Cardiac fibroblast (primary cell): ENCODE measurements around the gene FAM120B.

Source experiments
- DNase-seq, 2 donors: peaks; one replicate each; pipeline versions ENCODE4 v3.0.0 to v3.0.0-alpha.2; 2010; ENCODE audit warnings: low read depth in 2 of 2
- H3K4me3 ChIP-seq, 2 donors: replicated peaks in 1 of 2; 1 replicate in 1 of 2; 2 replicates in 1 of 2; pipeline ENCODE4 v1.5.1; 2011; ENCODE audit warnings: low read depth in 2 of 2, low read length in 2 of 2, mild to moderate bottlenecking in 2 of 2, moderate library complexity in 1 of 2
- TF ChIP-seq, protein P1 (sequence below): IDR thresholded peaks from one replicate; pipeline ENCODE4 v1.5.1; 2011; ENCODE audit warnings: low read depth, mild to moderate bottlenecking, low read length, inconsistent platforms

The FAM120B gene

DNA sequence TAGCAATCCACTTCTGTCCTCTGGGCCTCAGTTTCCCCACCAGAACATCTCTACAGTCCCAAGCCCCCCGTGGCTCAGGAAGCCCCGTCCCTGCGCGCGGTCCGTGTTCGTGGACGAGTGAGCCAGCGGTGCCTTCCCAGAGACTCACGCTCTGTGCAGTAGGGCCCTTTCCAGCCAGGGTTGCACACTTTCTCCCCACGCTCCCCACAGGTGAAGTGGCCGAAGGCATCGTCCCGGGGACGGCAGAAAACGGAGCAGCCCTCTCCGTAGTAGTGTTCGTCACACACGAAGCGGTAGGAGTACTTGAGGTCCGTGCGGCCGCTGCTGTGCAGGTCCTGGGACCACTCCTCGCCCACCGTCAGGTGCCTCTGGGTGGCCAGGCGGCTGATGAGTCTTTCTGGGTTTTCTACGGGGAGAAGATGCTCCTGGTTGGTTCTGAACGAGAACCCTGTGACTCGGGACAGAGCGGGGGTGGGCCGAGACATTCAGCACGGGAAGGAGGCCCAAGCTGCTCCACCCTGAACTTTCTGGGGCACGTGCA, 18.4 kb upstream of the FAM120B start:
- no peak for DNase-seq
- no peak overlapping the region for H3K4me3 ChIP-seq
- TF ChIP-seq, protein P1, sequence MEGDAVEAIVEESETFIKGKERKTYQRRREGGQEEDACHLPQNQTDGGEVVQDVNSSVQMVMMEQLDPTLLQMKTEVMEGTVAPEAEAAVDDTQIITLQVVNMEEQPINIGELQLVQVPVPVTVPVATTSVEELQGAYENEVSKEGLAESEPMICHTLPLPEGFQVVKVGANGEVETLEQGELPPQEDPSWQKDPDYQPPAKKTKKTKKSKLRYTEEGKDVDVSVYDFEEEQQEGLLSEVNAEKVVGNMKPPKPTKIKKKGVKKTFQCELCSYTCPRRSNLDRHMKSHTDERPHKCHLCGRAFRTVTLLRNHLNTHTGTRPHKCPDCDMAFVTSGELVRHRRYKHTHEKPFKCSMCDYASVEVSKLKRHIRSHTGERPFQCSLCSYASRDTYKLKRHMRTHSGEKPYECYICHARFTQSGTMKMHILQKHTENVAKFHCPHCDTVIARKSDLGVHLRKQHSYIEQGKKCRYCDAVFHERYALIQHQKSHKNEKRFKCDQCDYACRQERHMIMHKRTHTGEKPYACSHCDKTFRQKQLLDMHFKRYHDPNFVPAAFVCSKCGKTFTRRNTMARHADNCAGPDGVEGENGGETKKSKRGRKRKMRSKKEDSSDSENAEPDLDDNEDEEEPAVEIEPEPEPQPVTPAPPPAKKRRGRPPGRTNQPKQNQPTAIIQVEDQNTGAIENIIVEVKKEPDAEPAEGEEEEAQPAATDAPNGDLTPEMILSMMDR = no peak

DNA sequence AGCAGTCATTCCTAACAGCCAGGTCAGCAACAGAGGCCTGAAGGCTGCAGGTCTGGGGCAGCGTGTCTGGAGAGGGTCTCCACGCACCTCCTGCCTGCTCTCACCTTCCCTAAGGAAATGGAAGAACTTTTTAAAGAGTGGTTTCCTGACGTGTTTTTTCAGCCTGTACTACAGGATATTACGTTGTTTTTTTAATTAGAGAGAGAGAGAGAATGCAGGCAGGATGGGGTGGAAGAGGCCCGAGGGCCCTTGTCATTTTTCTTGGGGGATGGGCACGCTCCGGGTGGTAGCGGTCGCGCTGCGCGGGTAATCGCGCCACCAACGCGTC, 17.7 kb upstream of the FAM120B start:
- peak overlapping the region in 1 of 2 donors; percentile 8 for H3K4me3 ChIP-seq
- TF ChIP-seq, protein P1 = no peak
- no peak for DNase-seq

DNA sequence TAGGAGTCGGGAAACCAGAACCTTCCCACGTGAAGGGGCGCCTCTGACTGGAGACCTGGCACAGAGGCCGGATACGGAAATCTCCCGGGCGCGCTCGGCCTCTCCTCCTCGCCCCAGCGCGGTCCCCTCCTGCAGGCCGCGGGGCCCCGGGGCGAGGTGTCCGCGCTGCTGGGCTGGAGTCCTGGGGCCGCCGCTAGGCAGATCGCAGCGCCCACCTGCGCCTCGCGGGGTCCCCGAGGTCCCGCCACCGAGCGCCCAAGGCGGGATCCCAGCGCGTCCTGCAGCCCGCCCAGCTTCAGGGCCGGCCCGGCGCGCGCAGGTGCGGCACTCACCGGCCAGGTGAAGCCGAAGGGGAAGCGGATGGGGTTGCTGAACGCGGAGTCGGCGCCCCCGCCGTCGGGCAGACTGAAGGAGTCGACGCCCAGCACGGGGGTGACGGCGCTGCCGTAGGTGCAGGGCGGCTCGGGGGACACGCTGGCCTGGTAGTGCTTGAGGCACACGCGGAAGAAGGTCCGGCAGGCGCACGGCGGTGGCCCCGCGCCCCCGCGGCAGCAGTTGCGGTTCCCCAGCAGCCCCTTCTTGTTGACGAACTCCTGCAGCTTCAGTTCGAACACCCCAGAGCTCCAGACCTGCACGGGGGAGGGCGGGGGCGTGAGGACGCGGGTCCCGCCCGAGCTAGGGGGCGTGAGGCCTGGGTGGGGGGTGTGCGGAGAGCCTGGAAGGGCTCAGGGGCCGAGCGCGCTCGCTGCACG, 17.2 kb upstream of the FAM120B start:
- H3K4me3 ChIP-seq = peak overlapping the region; percentile 39 to 62
- TF ChIP-seq, protein P1 = no peak
- no peak for DNase-seq

DNA sequence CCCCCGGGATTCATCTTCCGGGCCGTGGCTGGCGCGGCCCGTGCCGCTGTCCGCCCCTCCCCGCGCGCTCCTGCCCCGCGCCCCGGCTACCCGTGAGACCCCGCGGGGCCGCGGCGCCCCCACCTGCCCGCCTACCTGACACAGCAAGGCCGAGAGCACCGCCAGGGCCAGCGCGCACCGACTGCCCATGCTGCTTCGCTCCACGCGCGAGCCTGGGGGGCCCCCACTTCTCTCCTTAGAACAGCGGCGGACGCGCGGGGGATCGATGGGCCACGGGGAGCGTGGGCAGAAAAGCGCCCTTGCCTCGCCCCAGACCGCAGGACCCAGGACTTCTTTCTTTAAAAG, 16.6 kb upstream of the FAM120B start:
- no peak for DNase-seq
- TF ChIP-seq, protein P1 = no peak
- peak overlapping the region; percentile 62 to 76 for H3K4me3 ChIP-seq

DNA sequence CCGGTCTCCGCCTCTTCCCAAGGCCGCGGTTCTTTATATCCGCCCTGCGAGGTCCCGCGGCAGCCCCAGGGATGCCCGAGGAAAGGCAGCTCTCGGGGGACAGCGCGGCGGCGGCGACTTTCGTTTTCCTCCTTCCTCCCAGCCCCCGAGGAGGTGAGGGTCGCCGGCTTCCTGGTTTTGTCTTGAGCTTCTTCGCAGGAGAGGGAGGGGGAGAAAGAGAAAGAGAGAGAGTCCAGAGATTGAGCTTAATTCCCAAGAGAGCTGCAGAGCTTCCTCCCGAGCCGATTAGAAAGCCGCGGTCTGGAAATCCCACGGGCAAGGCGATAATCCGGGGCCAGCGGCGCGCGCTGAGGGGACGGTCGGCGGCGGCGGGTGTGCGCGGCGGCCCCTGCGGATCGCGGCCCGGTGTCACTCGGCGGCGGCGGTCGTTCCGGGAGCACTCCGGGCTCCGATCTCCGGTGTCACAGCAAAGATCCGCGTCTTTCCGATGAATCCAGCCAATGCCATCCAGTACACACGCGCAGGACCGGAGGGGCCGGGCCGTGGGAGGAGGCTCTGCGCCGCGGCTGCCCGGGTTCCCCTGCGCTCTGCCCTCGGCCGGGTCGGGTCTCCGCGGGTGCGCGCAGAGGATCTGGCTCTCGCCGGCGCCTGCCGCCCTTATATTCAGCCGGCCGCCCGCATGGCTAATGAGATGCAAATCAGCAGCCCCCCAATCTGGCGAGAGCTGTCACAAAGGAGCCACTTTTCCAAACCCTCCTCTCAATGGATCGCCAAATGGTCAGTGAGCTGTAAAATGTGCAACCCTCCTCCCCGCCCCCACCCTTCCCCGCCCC, 16.0 kb upstream of the FAM120B start, which contains the start of gene DLL1:
DLL1 (minus strand) TSS at position 783 of the 833 bp plus-strand sequence. CDS start 939 bp downstream, outside the sequence.
- H3K4me3 ChIP-seq = peak within 1 kb of the TSS; percentile 62 to 76
- TF ChIP-seq, protein P1 = no peak
- peak; percentile 44 to 46 for DNase-seq

DNA sequence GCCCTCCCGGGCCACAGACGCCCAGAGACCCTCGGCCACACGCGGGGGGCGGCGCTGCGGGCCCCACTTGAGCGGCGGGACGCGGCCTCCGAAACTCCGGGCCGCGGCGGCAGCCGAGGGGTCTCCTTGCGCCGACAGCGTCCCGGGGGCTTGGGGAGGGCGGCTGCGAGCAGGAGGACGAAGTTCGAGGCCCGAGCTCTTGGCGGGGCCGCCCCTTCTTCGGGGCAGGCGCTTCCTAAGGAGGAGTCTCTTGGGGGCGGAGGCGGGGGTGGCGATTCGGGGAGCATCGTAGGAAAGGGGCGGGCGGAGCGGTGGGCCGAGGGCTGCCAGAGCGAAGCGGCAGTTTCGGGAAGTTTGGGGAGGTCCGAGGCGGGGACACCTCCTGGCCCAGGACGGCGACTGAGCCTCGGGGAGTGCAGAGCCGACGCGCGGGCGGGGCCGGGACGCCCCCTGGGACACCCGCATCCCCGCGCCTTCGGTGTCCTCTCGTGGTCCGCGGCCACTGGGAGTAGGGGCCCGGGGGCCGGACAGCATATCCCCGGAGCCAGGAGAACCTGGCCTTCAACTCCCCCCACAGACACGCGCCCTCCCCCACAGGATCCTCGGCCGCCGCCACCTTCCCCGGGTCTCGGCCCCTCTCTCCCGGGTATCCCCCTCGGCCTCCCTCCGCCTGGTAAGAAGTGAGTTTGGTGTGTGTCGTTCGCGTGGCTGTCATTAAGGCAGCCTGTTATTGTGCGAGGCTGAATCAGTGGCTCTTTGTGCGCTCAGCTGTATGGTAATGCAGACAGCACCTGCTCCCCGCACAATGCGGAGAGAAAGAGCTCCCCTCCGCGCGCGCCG, 15.1 kb upstream of the FAM120B start:
- TF ChIP-seq, protein P1 = no peak
- peak overlapping the region; percentile 34 to 76 for H3K4me3 ChIP-seq
- DNase-seq = peak in 1 of 2 donors; percentile 38
